GM19438 (cell line): ENCODE results near the gene IFT122.
A peak's percentile ranks its signal among the peaks of the same experiment; 100 is the strongest.

ENCODE experiments used
- ATAC-seq: cut with Tn5 transposase; IDR thresholded peaks from one replicate; pipeline ENCODE4 v1.9.1; 2021; ENCODE audit warnings: low read depth; ENCODE audit not compliant: unreplicated experiment

IFT122 gene

GRCh38 chr3:129554356-129555152 lies 114.5 kb downstream of the IFT122 start:
- ATAC-seq = no peak

GRCh38 chr3:129555153-129555550 lies 115.1 kb downstream of the IFT122 start:
- ATAC-seq = no peak

DNA sequence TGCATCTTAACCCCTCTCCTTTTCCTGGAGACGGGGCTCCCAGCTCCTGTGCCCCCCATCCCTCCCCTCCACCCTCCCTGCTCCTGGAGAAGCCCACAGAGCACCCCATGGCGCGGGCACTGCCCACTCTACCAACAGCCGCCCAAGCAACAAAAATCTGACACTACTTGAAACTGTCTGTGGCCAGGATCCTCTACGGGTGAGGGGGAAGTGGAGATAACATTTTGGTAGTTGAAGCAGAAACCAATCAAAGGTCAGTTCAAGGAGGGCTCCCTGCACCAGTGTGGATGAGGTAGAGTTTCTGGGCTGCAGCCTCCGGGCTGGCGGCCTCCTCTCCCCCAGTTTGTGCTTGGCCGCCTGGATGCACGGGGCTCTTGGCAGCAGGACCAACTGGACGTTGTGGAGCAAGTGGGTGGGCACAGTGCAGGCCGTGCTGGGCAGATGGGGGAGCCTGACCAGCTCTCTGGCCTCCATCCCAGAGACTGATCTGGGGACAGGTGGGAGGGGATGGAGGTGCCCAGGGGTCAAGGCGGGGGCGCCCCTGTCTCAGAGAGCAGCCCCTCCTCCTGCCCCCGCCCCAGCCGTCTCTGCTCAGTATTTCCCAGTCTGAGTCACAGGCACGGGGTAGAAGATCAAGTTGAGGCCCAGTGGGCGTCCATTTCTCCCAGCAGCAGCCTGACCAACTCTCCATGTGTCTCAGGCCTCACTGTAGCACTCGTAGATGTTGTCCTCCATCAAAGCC lies 115.8 kb downstream of the IFT122 start:
- no peak for ATAC-seq

DNA sequence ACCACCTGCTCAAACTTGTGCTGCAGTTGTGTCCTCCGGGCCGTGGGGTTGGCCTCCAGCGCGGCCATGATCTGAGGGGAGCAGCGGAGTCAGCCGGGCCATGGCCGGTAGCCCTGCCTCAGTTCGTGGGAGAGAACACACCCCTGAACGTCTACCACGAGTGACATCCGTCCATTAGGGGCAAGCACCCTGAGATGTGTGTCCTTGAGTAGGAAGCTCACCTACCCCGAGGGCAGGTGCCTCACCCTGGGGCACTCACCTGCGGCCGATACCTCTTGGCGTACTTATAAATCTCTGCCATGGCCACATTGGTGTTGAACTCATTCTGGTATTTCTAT lies 116.3 kb downstream of the IFT122 start:
- no peak for ATAC-seq

DNA sequence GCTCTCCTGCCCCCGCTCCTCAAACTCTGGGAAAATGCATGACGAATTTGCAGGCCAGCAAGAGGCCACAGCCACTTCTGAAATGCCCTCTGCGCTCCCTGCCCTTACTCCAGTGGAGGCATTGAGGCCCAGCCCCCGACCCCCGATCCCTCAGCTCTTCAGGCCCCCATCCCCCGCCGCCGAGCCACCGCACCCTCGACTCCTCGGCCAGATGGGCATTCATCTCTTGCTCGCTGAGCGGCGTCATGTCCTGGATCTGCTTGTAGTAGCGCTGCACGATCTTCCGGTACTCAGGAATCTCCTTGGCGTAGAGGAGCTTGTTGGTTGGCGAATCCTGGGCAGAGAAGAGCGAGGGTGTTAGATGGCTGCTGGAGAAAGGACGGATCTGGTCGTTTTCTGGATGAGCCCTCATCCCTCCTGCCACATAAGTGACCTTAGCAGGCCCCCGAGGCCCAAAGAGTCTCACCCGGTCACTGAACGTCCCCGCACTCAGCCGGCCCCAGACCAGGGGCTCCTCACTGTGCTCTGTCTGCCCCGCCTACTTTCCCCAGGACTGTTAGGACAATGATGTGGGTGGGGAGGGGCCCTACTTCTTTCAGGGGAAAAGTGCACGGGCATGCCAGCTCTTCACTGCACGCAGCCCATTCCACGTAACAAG lies 117.0 kb downstream of the IFT122 start:
- ATAC-seq = no peak

DNA sequence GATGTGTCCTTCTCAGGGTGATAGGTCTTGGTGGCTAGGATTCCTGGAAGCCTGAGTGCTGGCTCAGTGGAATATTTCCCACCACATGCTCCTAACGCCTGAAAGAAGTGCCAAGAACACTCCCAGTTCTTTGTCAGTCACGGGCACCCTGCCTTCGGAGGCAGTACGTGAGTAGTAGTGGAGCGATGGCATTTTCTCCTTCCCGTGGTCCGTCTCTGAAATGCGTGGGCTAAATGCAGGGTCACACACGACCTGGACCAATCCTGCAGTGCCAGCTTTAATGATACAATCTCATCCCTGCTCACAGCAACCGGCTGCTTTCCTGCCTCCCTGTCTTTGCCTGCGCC lies 117.5 kb downstream of the IFT122 start:
- no peak for ATAC-seq

DNA sequence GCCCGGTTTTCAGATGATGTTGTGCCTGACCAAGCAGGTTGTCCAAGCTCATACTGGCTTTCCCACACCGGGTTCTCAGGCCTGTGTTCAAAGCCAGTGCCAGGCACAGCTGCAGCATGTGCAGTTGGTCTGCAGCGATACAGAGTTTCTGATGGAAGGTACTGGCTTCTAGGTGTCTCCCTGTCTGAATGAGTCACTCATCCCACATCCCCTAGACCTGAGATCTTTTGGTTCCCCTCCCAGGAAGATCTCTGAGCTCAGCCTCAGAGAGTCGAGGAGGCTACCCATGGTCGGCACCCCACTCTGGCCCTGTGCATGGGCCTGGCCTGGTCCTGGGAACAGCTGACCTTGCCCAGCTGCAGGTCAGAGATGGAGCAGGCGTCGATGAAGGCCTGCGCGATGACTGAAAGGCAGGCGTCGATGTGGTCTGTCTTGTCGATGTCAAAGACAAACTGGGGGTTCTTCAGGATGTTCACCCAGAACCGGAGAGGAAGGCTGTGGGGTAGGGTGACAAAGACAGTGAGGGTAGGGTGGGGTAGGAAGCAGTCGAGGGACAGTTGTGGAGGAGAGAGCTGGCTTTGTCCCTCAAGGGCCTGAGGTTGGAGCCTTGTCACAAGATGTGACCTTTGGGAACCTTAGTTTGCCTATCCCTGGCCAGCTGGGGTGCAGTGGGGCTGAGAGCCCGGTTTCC lies 118.2 kb downstream of the IFT122 start:
- no peak for ATAC-seq

- peak; percentile 49 for ATAC-seq
Observed at GRCh38 chr3:129558772-129559564, 118.9 kb downstream of the IFT122 start.

GRCh38 chr3:129559565-129560079 lies 119.6 kb downstream of the IFT122 start:
- ATAC-seq = no peak

- ATAC-seq = no peak
Observed at GRCh38 chr3:129560269-129560787, 120.3 kb downstream of the IFT122 start.

DNA sequence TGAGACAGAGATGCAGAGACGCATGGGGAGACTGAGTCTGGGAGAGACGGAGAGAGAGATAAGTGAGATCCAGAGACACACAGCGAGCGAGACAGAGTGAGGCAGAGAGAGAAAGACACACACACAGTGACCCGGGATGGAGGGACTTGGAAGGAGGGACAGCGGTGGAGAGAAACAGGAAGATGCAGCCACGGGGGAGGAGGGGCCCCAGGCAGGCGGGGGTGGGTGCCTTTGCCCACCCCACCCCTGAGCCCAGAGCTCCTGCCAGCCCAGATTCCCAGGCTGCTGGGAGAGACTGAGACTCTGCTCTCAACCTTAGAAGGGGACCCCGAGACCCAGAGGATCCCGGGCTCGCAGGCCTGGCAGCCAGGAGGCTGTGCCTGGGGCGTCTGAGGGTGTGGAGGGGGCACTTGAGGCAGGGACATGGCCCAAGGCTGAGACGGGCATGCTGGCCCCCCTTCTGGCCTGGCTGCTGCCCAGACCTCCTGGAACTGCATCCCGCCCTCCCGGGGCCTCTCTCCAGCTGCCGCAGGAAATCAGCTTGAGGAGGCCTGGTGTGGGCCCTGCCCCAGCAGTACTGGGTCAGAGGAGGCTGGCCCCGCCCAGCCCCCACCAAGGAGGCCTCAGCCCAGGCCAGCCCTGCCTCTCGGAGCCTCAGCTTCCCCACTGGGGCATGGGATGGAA lies 121.0 kb downstream of the IFT122 start:
- ATAC-seq = no peak

DNA sequence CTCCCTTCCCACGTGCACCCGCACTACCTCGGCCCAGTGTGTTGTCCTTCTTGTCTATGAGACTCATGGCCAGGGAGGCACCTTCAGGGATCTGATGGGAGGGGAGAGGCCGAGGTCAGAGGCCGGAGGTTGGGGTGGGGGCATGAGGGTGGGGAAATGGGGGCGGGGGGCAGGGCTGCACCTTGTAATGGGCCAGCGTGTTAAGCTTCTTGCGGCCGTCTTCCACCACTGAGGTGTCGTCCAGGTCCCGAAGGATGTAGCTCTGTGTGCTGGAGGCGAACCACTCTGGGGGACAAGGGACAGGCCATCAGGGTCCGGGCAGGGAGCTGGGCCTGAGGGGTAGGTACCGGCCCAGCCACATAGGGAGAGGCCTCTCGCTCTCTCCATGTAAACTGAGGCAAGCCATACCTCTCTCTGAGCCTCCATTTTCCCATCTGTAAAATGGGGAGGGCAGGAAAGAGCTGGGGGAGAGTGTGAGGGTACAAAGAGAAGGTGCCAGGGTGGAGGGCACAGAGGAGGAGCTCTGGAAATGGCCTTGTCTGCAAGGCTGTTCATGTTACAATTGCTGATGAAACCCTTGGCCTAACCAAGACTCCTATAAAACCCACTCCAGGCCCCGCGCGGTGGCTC lies 121.7 kb downstream of the IFT122 start:
- ATAC-seq = no peak

DNA sequence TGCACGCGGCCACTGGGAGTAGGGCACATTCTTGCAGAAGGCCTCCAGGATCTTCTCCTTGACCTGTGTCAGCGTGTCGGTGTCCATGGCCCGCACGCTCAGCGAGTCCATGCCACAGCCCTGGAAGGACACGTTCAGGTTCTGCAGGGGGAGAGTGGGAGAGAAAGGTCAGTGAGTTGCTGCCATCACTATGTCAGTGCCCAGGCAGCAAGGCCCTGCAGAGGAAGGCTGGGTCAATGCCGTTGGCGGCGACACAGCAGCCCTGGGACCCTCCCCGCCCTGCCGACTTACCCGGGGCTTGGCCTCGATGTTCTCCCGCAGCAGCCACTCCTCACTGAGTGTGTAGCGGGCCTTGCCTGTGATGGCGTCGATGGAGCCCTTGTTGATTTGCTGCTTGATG lies 122.8 kb downstream of the IFT122 start:
- no peak for ATAC-seq

GRCh38 chr3:129563332-129563731 lies 123.3 kb downstream of the IFT122 start:
- ATAC-seq = no peak

- ATAC-seq = no peak
Observed at GRCh38 chr3:129563850-129564535, 124.0 kb downstream of the IFT122 start.

DNA sequence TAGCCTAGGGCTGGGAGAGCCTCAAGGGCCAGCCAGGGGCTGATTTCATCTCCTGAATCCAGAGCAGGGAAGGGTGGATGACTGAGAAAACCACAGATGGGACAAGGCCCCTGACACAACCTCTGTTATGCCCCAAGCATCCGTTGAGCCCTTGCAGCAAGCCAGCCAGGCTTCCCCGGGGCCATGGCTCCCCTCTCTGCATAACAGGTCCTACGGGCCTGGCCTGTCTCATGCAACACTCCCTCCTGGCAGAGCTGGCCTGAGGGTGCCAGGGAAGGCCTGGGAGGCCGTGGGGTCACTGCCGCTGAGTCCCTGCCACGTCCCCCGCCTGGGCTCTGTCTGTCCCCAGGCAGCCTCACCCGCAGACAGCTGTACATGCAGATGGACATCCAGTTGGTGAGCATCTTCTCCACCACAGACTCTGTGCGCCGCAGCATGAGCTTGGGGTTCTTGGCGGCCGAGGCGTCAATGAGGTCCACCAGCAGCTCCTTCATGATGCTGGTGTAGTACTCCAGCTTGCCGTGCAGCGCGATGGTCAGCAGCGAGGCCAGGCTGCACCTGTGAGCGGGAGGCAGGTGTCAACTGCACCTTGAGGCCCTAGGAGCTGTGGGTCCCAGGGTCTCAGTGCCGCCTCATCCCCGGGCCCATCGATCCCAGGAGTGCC lies 125.1 kb downstream of the IFT122 start:
- no peak for ATAC-seq

GRCh38 chr3:129565902-129566301 lies 125.9 kb downstream of the IFT122 start:
- no peak for ATAC-seq

DNA sequence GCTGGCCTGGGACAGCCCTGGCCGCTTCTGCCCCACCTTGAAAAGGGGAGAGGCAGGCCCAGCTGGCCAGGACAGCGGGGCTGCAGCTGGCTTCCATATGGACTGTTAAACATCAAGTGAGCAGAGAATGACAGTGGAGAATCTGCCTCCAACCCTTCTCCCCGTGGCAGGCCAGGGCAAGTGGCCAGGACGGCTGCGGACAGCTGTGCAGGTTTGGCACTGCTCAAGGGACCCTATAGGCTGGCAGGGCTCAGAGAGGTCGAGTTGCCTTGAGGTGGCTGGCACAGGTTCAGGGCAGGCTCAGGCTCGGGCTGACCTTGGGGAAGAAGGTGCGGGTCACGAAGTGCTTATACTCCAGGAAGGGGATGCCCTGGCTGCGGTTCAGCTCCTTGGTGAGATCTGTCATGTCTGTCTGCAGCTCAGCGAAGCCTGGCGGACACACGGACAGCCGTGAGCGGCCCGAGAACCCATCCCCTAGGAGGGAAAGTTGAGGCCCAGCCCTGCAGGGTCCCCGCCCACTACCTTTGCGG lies 127.2 kb downstream of the IFT122 start:
- ATAC-seq = no peak
